Uterus (tissue), 2 donors: Measurements from ENCODE around the gene C1GALT1C1.
"Not testable (repeated sequence)": the region's sequence is repeated elsewhere in the genome, so short reads cannot be mapped to it uniquely, and the experiment has no call there.

Source experiments
- POLR2A ChIP-seq, 2 donors: fragments of 450-650 bp; IDR thresholded peaks; one replicate each; pipeline ENCODE4 v1.6.1; 2016; ENCODE audit warnings: antibody characterized with exemption in 2 of 2, mild to moderate bottlenecking in 1 of 2, moderate library complexity in 1 of 2
- TF ChIP-seq, protein P1 (sequence below), 4 experiments: fragments of 200-600 bp in 2 of 4; fragments of 450-650 bp in 2 of 4; sonication (generic) in 2 of 4; IDR thresholded peaks; one replicate each; pipeline ENCODE4 v1.5.1; 2016 to 2019; ENCODE audit warnings: antibody characterized with exemption in 4 of 4, mild to moderate bottlenecking in 2 of 4, moderate library complexity in 1 of 4

DNA sequence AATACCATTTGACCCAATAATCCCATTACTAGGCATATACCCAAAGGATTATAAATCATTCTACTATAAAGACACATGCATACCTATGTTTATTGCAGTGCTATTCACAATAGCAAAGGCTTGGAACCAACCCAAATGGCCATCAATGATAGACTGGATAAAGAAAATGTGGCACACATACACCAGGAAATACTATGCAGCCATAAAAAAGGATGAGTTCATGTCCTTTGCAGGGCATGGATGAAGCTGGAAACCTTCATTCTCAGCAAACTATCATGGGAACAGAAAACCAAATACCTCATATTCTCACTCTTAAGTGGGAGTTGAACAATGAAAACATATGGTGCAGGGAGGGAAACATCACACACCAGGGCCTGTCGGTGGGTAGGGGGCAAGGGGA is 22.4 kb upstream of the C1GALT1C1 start:
- TF ChIP-seq, protein P1, sequence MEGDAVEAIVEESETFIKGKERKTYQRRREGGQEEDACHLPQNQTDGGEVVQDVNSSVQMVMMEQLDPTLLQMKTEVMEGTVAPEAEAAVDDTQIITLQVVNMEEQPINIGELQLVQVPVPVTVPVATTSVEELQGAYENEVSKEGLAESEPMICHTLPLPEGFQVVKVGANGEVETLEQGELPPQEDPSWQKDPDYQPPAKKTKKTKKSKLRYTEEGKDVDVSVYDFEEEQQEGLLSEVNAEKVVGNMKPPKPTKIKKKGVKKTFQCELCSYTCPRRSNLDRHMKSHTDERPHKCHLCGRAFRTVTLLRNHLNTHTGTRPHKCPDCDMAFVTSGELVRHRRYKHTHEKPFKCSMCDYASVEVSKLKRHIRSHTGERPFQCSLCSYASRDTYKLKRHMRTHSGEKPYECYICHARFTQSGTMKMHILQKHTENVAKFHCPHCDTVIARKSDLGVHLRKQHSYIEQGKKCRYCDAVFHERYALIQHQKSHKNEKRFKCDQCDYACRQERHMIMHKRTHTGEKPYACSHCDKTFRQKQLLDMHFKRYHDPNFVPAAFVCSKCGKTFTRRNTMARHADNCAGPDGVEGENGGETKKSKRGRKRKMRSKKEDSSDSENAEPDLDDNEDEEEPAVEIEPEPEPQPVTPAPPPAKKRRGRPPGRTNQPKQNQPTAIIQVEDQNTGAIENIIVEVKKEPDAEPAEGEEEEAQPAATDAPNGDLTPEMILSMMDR (IDR thresholded peaks at IDR 0.05): not testable (repeated sequence)
- not testable (repeated sequence) for TF ChIP-seq POLR2A (IDR thresholded peaks at IDR 0.05)
